Occipital lobe (tissue), 2 donors: Measurements from ENCODE around the gene PPP2R2B. TPM values are rescaled to one million over a fixed set of nuclear protein-coding genes. Genes with fewer than 3 reads are reported as not detected.
"Not testable (repeated sequence)": the region's sequence is repeated elsewhere in the genome, so short reads cannot be mapped to it uniquely, and the experiment has no call there.

ENCODE experiments used
- DNase-seq: peaks from one replicate; lab custom pipeline; 2025; lab: John Stamatoyannopoulos, UW
- total RNA-seq: library from RNA; depleted of rRNA; stranded (reverse); fragments of >200 nt; gene quantifications from one replicate; pipeline ENCODE4 v1.2.3, GENCODE V29; 2014

The PPP2R2B gene
- total RNA-seq, 1 donor from 2014 or later: 141 TPM

- no peak for DNase-seq
Measured at GRCh38 chr5:146618434-146618833, 260.1 kb downstream of the PPP2R2B start.

- not testable (repeated sequence) for DNase-seq
Measured at GRCh38 chr5:146609731-146610130, 268.8 kb downstream of the PPP2R2B start.

- no peak for DNase-seq
Measured at GRCh38 chr5:146607659-146608332, 270.8 kb downstream of the PPP2R2B start.

GRCh38 chr5:146606893-146607292 lies 271.7 kb downstream of the PPP2R2B start:
- DNase-seq: no peak

- no peak for DNase-seq
Measured at GRCh38 chr5:146600376-146600775, 278.2 kb downstream of the PPP2R2B start.

- no peak for DNase-seq
Measured at GRCh38 chr5:146599261-146599660, 279.3 kb downstream of the PPP2R2B start.

GRCh38 chr5:146595088-146595487 lies 283.5 kb downstream of the PPP2R2B start:
- DNase-seq: no peak

- DNase-seq: no peak
Measured at GRCh38 chr5:146592352-146592751, 286.2 kb downstream of the PPP2R2B start.

GRCh38 chr5:146589028-146589345 lies 289.6 kb downstream of the PPP2R2B start:
- DNase-seq: no peak

GRCh38 chr5:146588331-146589027 lies 290.1 kb downstream of the PPP2R2B start:
- DNase-seq: no peak

- DNase-seq: no peak
Measured at GRCh38 chr5:146586752-146587151, 291.8 kb downstream of the PPP2R2B start.

GRCh38 chr5:146584750-146585149 lies 293.8 kb downstream of the PPP2R2B start:
- no peak for DNase-seq

GRCh38 chr5:146582051-146582596 lies 296.4 kb downstream of the PPP2R2B start:
- no peak for DNase-seq

- DNase-seq: no peak
Measured at GRCh38 chr5:146580237-146580636, 298.3 kb downstream of the PPP2R2B start.

GRCh38 chr5:146574713-146575112 lies 303.8 kb downstream of the PPP2R2B start:
- no peak for DNase-seq

- no peak for DNase-seq
Measured at GRCh38 chr5:146568161-146568560, 310.4 kb downstream of the PPP2R2B start.

- DNase-seq: peak; percentile 35
Measured at GRCh38 chr5:146565764-146566367, 312.7 kb downstream of the PPP2R2B start.

- no peak for DNase-seq
Measured at GRCh38 chr5:146564007-146564762, 314.4 kb downstream of the PPP2R2B start.

- no peak for DNase-seq
Measured at GRCh38 chr5:146562461-146562860, 316.1 kb downstream of the PPP2R2B start.

- DNase-seq: no peak
Measured at GRCh38 chr5:146561711-146562110, 316.8 kb downstream of the PPP2R2B start.

- DNase-seq: no peak
Measured at GRCh38 chr5:146560205-146560812, 318.2 kb downstream of the PPP2R2B start.
